ENCODE results near the gene BCL11A.

BCL11A gene

DNA sequence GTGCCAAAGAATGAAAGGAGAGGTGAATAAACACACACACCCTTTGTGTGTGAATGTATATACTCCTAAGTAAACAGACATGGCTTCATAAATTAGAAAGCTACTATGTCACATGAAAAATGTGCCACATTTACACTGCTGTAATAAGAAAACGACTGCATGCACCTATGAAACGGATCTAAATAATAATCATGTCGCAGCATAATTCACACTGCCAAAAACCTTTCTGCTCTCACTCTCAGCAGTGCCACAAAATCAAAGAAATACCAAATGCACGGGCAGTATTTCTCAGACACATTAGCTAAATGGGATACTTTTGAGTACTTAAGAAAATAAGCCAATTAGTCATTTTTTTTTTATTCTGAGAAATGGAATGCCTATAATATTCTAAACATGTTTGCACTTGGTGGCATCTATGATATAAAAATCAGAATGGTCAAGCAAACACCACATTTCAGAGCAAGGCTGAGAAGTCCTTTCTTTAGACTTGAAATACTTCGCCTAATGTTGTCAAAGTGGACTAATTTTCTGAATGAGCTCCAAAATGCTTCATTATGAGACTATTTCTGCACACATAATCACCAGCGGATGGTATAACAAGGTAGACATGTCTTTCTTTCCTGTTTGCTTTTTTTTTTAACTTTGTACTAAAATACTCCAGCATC, 6.6 kb downstream of the BCL11A start:
- no peak for DNase-seq (ENCODE audit: low read depth in 2 of 2, low spot score in 1 of 2)

DNA sequence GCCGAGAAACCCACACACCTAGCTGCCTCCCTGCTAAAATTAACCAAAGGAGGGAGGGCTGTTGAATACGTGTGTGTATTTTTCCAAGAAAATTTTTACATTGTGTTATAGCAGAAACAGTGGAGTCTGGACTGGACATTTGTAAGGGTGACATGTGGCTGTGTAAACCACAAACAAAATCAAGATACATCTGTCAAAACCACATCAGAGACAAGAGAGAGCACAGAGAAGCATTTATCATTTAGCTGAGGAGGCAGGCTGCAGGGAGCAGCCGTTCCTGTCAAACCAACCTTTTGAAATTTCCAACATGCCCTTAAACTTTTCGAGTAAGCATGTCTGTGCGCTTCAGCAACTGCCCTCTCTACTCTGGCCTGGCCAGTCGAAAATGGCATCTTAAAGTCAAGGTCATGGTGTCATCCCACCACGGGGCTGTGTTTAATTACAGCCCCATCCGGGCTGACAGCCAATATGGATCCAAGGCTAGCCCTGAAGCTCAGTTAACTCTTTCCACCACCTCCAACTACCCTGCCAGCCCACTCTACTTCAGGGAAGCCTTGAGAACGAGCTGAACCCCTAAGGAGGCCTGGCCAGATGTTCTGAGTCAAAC, 8.4 kb downstream of the BCL11A start:
- DNase-seq (ENCODE audit: low read depth in 2 of 2, low spot score in 1 of 2): no peak

GRCh38 chr2:60544062-60544461, 9.4 kb downstream of the BCL11A start:
- no peak for DNase-seq (ENCODE audit: low read depth in 2 of 2, low spot score in 1 of 2)

DNA sequence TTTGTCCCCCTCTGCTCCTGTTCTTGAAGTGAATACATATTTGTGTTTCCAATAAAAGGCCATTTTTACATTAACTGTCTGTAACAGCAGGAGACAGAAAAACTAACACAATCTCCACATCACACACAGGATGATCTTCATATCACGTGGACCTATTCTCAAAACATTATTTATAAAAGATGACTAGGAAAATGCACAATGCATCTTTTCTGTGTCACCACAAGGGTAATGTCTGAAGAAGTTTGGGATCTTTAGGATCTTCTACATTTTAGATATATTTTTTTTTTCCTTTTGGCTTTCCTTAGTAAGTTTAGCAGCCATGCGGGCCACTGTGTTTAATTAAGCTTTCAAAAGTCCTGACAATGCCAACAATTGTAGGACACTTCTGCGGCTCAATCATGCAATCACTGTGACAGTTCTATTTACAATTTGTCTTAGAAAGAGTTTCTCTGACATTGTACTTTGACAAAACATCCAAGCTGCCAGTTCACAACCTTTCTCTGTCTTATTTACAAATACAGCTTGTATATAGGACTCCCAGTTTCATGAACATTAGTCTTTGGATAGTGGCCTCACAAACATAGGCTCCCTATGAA, 12.3 kb downstream of the BCL11A start:
- no peak for DNase-seq (ENCODE audit: low read depth in 2 of 2, low spot score in 1 of 2)

- DNase-seq (ENCODE audit: low read depth in 2 of 2, low spot score in 1 of 2): no peak
Measured at GRCh38 chr2:60540074-60540473, 13.4 kb downstream of the BCL11A start.

GRCh38 chr2:60539140-60539539, 14.3 kb downstream of the BCL11A start:
- no peak for DNase-seq (ENCODE audit: low read depth in 2 of 2, low spot score in 1 of 2)

GRCh38 chr2:60538101-60538500, 15.4 kb downstream of the BCL11A start:
- no peak for DNase-seq (ENCODE audit: low read depth in 2 of 2, low spot score in 1 of 2)

- DNase-seq (ENCODE audit: low read depth in 2 of 2, low spot score in 1 of 2): no peak
Measured at GRCh38 chr2:60536746-60537145, 16.7 kb downstream of the BCL11A start.

DNA sequence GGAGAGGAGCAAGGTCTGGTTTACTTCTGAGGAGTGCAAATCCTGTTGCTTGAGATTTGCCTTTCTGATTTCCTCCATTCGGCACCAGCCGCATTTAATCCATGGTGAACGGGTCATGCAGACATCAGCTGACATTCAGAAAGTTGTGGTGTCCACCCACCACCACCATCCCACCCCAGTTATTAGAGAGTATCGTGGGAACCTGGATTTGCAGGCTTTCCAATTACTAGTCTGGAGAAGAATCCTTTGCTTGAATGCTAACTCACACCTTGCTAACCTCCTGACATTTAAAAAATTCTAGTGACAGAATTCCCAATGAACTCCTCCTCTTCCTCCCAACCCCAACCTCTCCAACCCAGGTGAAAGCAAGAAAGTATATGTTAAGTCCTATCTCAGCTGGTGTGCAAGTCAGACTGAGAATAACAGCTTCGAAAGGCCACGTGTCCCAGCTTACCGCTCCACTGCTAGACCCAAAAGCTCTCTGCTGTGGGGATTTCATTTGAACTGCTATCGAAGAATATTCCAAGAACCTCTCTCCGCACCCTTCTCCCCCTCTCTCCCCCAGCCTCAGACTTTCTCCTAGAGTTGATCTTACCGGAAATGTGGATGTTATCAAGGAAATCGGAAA, 17.7 kb downstream of the BCL11A start:
- no peak for DNase-seq (ENCODE audit: low read depth in 2 of 2, low spot score in 1 of 2)

DNA sequence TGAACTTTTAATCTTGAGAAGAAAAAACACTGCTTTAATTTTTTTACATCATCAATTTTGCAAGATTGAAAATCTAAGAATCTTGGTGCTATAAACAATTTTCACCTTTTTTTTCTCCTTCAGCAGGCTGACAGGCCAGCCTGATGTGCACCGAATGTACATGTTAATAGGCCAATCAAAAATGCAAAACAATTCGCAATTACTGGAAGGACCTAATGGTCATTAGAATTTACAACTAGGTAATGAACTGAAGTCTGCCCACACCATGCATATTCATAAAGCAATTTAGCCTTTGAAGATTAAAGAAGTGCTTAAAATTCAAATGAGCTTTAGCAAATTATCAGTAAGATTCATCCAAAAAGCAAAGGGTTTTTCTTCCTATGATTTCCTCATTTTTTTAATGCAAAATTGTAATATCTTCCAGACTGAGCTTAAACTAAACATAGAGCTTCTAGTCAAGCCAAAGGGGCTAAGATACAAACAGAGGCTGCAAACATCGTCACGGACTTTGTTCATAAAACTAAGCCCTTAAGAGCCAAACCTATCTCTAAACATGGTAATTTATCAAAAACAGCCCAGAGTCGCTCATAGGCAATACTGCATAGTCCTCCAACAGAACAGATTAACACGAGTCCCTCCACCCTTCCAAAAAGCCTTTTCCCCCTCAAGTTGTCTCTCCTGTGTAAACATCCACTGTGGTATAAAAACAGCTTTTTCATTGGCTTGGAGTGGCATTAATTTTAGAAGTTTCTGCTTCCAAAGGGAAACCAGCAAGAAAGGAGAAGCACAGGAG, 18.4 kb downstream of the BCL11A start:
- no peak for DNase-seq (ENCODE audit: low read depth in 2 of 2, low spot score in 1 of 2)

- no peak for DNase-seq (ENCODE audit: low read depth in 2 of 2, low spot score in 1 of 2)
Measured at GRCh38 chr2:60534052-60534685, 19.3 kb downstream of the BCL11A start.

- DNase-seq (ENCODE audit: low read depth in 2 of 2, low spot score in 1 of 2): no peak
Measured at GRCh38 chr2:60533101-60534051, 20.1 kb downstream of the BCL11A start.

- DNase-seq (ENCODE audit: low read depth in 2 of 2, low spot score in 1 of 2): no peak
Measured at GRCh38 chr2:60532421-60532820, 21.0 kb downstream of the BCL11A start.

GRCh38 chr2:60531701-60532133, 21.7 kb downstream of the BCL11A start:
- DNase-seq (ENCODE audit: low read depth in 2 of 2, low spot score in 1 of 2): no peak

DNA sequence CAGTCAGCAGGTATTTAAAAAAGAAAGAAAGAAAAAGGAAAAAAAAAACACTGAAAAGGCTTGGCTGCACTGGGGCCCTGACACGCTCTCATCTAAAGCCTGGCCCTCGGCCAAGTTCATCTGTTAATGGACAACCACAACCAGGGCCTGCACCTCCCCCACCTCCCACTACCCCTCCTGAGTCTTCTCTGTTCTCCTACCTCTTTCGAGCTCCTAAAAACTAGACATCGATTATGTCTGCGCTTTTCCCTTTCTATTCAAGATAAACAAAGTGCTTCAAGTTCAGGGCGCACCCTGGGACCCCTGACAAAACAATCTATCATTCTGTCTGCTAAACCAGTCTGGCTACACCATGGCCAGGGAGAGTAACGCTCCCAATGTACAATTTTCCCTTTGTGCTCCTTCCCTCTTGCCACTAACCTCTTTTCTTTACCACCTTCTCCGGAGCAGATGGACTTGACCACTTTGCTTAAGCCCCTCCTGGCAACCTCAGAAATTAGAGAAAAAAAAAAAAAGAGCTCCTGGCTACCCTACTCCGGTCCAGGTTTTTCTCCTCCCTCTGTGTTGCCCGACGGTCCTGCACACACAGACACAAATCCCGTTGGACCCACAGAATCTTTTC, 22.7 kb downstream of the BCL11A start:
- DNase-seq (ENCODE audit: low read depth in 2 of 2, low spot score in 1 of 2): no peak

DNA sequence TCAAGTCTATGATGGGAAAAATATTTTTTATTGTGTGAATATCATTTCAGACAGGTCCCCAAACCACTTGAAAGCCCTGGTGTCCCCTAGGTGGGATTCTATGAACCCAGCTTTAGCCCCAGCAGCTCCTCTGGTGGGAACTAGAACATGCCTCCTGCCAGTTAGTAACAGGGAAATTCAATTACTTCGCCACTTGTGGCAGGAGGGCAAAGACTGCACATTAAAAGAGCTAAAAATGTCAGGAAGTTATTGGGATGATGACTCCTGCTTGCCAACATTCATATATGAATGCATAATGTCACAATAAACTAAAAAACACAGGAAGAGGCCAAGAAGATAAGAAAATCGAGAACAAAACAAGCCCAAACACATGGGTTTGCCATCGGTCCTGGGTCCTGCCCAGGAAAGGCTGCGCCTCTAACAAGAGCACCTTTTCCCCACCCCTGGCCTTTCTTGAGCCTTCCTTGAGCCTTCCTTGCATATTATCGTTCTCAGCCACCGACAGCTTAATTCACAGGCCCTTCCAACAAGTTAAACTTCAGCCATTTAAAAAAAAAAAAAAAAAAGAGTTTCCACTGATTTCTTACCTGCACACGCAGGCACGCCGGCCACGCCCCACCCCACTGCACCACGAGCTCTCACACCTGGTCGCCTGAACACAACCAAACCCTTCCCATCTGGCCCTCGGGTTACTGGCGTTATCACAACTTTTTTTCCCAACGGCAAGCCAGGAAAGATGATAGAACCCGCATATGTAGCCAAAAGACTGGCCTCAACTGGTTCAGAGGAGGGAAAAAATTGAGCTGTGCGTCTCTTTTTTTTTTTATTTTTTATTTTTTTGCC, 23.4 kb downstream of the BCL11A start:
- no peak for DNase-seq (ENCODE audit: low read depth in 2 of 2, low spot score in 1 of 2)

- DNase-seq (ENCODE audit: low read depth in 2 of 2, low spot score in 1 of 2): no peak
Measured at GRCh38 chr2:60529136-60529784, 24.2 kb downstream of the BCL11A start.
